Mononuclear cell (primary cell): ENCODE measurements around the gene PRR14L. TPM values are rescaled to one million over a fixed set of nuclear protein-coding genes. Genes with fewer than 3 reads are reported as not detected.
A peak's percentile ranks its signal among the peaks of the same experiment; 100 is the strongest.

Experiments
- H3K27me3 ChIP-seq: 2 replicates; pipeline ENCODE4 v1.6.0; 2011; ENCODE audit warnings: low read length, control low read depth; ENCODE audit not compliant: insufficient read depth
- H3K4me1 ChIP-seq: 2 replicates; pipeline ENCODE4 v1.5.1; 2011; ENCODE audit warnings: mild to moderate bottlenecking, low read length, control low read depth; ENCODE audit not compliant: insufficient read depth
- H3K4me3 ChIP-seq: 2 replicates; pipeline ENCODE4 v1.5.1; 2011; ENCODE audit warnings: mild to moderate bottlenecking, low read length, moderate library complexity
- H3K9me3 ChIP-seq: 2 replicates; pipeline ENCODE4 v1.5.1; 2011; ENCODE audit warnings: low read depth, mild to moderate bottlenecking, control low read depth, low read length
- total RNA-seq: library from RNA; depleted of rRNA; stranded (reverse); fragments of >200 nt; gene quantifications from one replicate; pipeline ENCODE4 v1.2.3, GENCODE V29; 2012

The PRR14L gene
- total RNA-seq, 1 donor: 15.8 TPM

- H3K27me3 ChIP-seq: no peaks in the 10 kb centered on the region
- H3K4me1 ChIP-seq: peaks cover 24% of the 10 kb centered on the region
- no peaks in the 10 kb centered on the region for H3K9me3 ChIP-seq
- H3K4me3 ChIP-seq: no peak overlapping the region
Measured at GRCh38 chr22:31647523-31648320, 102.2 kb downstream of the PRR14L start.

DNA sequence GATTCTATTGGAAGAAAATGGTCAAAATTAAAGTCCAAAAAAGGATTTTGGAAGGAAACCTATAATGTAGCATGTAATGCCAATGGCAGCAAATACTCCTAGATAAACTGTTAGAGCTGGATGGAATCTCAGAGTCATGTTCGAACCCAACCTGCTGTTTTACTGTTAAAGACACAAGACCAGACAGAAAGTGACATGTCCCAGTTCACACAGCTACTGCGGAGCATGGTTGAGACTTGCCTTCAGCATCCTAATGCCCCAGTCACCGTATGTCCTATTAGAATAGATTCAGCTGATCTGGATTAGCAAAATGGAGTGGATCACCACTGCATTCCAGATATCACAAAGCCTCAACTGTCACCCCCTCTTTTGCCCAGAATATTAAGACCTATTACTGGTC is 102.9 kb downstream of the PRR14L start:
- no peak overlapping the region for H3K4me3 ChIP-seq
- no peaks in the 10 kb centered on the region for H3K9me3 ChIP-seq
- no peaks in the 10 kb centered on the region for H3K27me3 ChIP-seq
- peaks cover 31% of the 10 kb centered on the region for H3K4me1 ChIP-seq

GRCh38 chr22:31646186-31647019 is 103.5 kb downstream of the PRR14L start:
- Histone ChIP-seq H3K4me1 (peaks cover 36% of the 10 kb centered on the region), H3K27me3 (no peaks in the 10 kb centered on the region), H3K4me3 (no peak overlapping the region), H3K9me3 (no peaks in the 10 kb centered on the region)

GRCh38 chr22:31639436-31640039 is 110.4 kb downstream of the PRR14L start:
- Histone ChIP-seq H3K4me1 (peaks cover 78% of the 10 kb centered on the region), H3K9me3 (no peaks in the 10 kb centered on the region), H3K27me3 (no peaks in the 10 kb centered on the region), H3K4me3 (no peak overlapping the region)

- Histone ChIP-seq H3K9me3 (no peaks in the 10 kb centered on the region), H3K4me3 (peak overlapping the region; percentile 60), H3K27me3 (no peaks in the 10 kb centered on the region), H3K4me1 (peaks cover 83% of the 10 kb centered on the region)
Measured at GRCh38 chr22:31637891-31638618, 111.9 kb downstream of the PRR14L start.

DNA sequence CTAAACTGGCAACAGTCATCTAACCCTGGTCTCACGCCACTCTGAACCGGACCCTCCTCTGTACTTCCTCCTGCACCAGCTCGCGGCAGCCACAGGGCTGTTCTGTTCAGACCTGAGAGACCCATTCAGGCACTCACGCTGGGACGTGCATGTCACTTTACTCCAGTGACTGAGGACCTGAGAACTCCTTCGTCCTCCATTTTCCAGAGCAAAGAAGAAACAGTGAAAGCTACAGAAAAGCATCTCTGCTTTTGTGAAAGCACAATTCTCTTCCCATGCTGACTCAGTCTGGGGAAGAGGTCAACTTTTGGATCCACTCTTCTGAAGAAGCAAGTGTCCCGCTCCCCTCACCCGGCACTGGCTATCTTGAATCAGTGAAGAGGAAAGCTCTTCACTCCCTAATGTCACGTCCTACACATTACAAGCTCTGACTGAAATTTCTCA is 112.5 kb downstream of the PRR14L start:
- no peaks in the 10 kb centered on the region for H3K27me3 ChIP-seq
- H3K9me3 ChIP-seq: no peaks in the 10 kb centered on the region
- peaks cover 80% of the 10 kb centered on the region for H3K4me1 ChIP-seq
- H3K4me3 ChIP-seq: peak overlapping the region; percentile 60

GRCh38 chr22:31635638-31636306 is 114.2 kb downstream of the PRR14L start:
- H3K27me3 ChIP-seq: no peaks in the 10 kb centered on the region
- no peaks in the 10 kb centered on the region for H3K9me3 ChIP-seq
- H3K4me3 ChIP-seq: no peak overlapping the region
- H3K4me1 ChIP-seq: peaks cover 76% of the 10 kb centered on the region

DNA sequence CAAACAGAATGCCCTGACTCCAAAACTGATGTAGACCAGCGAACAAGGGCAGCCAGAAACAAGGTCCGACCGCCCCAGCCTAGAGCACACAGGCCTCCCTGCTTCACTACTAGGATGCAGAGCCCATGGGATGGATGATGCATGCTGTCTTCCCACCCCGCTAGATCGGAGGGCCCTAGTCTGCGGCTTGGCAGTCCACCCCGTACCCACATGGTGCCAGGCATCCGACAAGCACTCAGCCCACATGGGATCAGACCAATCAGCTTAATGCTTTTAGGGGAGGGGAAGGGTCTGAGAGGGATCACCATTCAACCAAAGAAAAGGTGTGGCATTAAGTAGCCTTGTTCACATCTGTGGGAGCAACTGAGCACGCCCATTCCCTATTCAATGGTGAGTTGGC is 118.5 kb downstream of the PRR14L start:
- no peak overlapping the region for H3K4me3 ChIP-seq
- peaks cover 61% of the 10 kb centered on the region for H3K4me1 ChIP-seq
- no peaks in the 10 kb centered on the region for H3K27me3 ChIP-seq
- no peaks in the 10 kb centered on the region for H3K9me3 ChIP-seq

Other genes with a start within 250 kb of the PRR14L start
- 21.6 TPM for gene PISD, start 87.9 kb downstream of the PRR14L start, total RNA-seq
- 25.9 TPM for gene DEPDC5, start 3.9 kb upstream of the PRR14L start, total RNA-seq
- gene YWHAH, start 194.4 kb upstream of the PRR14L start, total RNA-seq: 73.8 TPM